OCI-LY7 (cell line): ENCODE measurements around the gene GRID1. TPM values are rescaled to one million over a fixed set of nuclear protein-coding genes. Genes with fewer than 3 reads are reported as not detected.

Experiments used
- BruUV-seq: library from RNA; stranded (reverse); fragments of 400-500 nt; replicated peaks from 2 replicates; lab custom pipeline; 2021; lab: Mats Ljungman, UMichigan
- CTCF ChIA-PET: fragments of 300-600 bp; sonication (Branson Sonifier 250); formaldehyde crosslinking; loops from one replicate; lab custom pipeline; 2022; ENCODE audit warnings: antibody characterized with exemption; ENCODE audit not compliant: unreplicated experiment; lab: Charles Lee
- POLR2A ChIA-PET: fragments of 300-600 bp; sonication (Branson Sonifier 250); formaldehyde crosslinking; loops from one replicate; lab custom pipeline; 2022; ENCODE audit warnings: antibody characterized with exemption; lab: Charles Lee
- DNase-seq: peaks from one replicate; pipeline ENCODE4 v3.0.0-alpha.2; 2015; ENCODE audit warnings: low spot score
- H2AFZ ChIP-seq: fragments of 200-600 bp; sonication (generic), shearing (Covaris generic); 2 replicates; pipeline ENCODE4 v1.6.1; 2014; ENCODE audit warnings: mild to moderate bottlenecking, antibody characterized with exemption, low read length, moderate library complexity
- H3K27ac ChIP-seq: fragments of 200-600 bp; sonication (generic); 2 replicates; pipeline ENCODE4 v1.5.1; 2014; ENCODE audit warnings: mixed run types, low read depth, mild to moderate bottlenecking, moderate library complexity, low read length, inconsistent platforms; ENCODE audit not compliant: poor library complexity, severe bottlenecking
- H3K36me3 ChIP-seq: fragments of 200-600 bp; sonication (generic); 2 replicates; pipeline ENCODE4 v1.6.1; 2014; ENCODE audit warnings: mild to moderate bottlenecking, antibody characterized with exemption, low read length, moderate library complexity, mixed read lengths; ENCODE audit not compliant: insufficient read depth
- H3K4me1 ChIP-seq: fragments of 200-600 bp; sonication (generic); 2 replicates; pipeline ENCODE4 v1.5.1; 2014; ENCODE audit warnings: mild to moderate bottlenecking, low read length; ENCODE audit not compliant: insufficient read depth, poor library complexity, severe bottlenecking
- H3K4me2 ChIP-seq: fragments of 200-600 bp; sonication (generic); 2 replicates; pipeline ENCODE4 v1.6.1; 2014; ENCODE audit warnings: mild to moderate bottlenecking, low read length
- H3K4me3 ChIP-seq: fragments of 200-600 bp; sonication (generic); 2 replicates; pipeline ENCODE4 v1.5.1; 2014; ENCODE audit warnings: mild to moderate bottlenecking, low read depth, low read length; ENCODE audit not compliant: poor library complexity, severe bottlenecking
- H3K79me2 ChIP-seq: fragments of 200-600 bp; sonication (generic); 2 replicates; pipeline ENCODE4 v1.6.1; 2016; ENCODE audit warnings: low read depth, mild to moderate bottlenecking, low read length, moderate library complexity, mixed read lengths; ENCODE audit not compliant: insufficient read depth
- H3K9me2 ChIP-seq: fragments of 200-600 bp; sonication (generic); 2 replicates; pipeline ENCODE4 v1.6.1; 2016; ENCODE audit warnings: mild to moderate bottlenecking, low read length, mixed read lengths; ENCODE audit not compliant: insufficient read depth
- H3K9me3 ChIP-seq: fragments of 200-600 bp; sonication (generic); 2 replicates; pipeline ENCODE4 v1.6.1; 2014; ENCODE audit warnings: mild to moderate bottlenecking, mixed run types, low read length, mixed read lengths
- H4K20me1 ChIP-seq: fragments of 200-600 bp; sonication (generic); 2 replicates; pipeline ENCODE4 v1.6.1; 2014; ENCODE audit warnings: mild to moderate bottlenecking, antibody characterized with exemption, low read length, moderate library complexity, mixed read lengths; ENCODE audit not compliant: insufficient read depth
- CTCF ChIP-seq: fragments of 200-600 bp; sonication (generic); conservative IDR thresholded peaks from 2 replicates; pipeline ENCODE4 v1.5.1; 2014; ENCODE audit warnings: mild to moderate bottlenecking, antibody characterized with exemption, low read length, moderate library complexity, mixed read lengths
- EZH2phosphoT487 ChIP-seq: fragments of 200-600 bp; sonication (generic); IDR thresholded peaks from 2 replicates; pipeline ENCODE4 v1.6.1; 2018; ENCODE audit warnings: low read depth, borderline replicate concordance, mild to moderate bottlenecking, mixed run types, antibody characterized with exemption, low read length, moderate library complexity, mixed read lengths
- intact Hi-C: fragments of 100-400 bp; cut with micrococcal nuclease; formaldehyde crosslinking; loops from one replicate; pipeline ENCODE4 v1.10.0; 2022; ENCODE audit not compliant: unreplicated experiment
- total RNA-seq, 2 experiments: library from RNA; depleted of rRNA in 1 of 2; stranded (reverse); fragments of >200 nt in 1 of 2; shearing (Covaris generic) in 1 of 2; gene quantifications; 2 replicates each; pipeline ENCODE4 v1.2.3, GENCODE V29; 2014 to 2022

The GRID1 gene
- total RNA-seq, 2 experiments from 2014 or later, result 1.6 to 3.7 TPM

GRCh38 chr10:86299562-86299961 lies 67.0 kb downstream of the GRID1 start:
- Histone ChIP-seq H3K9me3 (no peaks in the 10 kb centered on the region), H2AFZ (no peak overlapping the region), H3K4me1 (no peaks in the 10 kb centered on the region), H3K79me2 (no peaks in the 10 kb centered on the region), H3K4me3 (no peak overlapping the region), H4K20me1 (no peaks in the 10 kb centered on the region), H3K9me2 (no peaks in the 10 kb centered on the region), H3K27ac (no peak overlapping the region), H3K4me2 (no peak overlapping the region), H3K36me3 (no peaks in the 10 kb centered on the region)
- ChIA-PET CTCF (interaction anchor here (0.6 kb wide), 1 partner anchor 280 kb away, joined by 3 read pairs; no protein-coding TSS in a partner anchor), POLR2A (interaction anchor here (0.7 kb wide), 1 partner anchor 292 kb away, joined by 4 read pairs; no protein-coding TSS in a partner anchor)
- BruUV-seq, result no TSS peak
- intact Hi-C loops, result no loop called here
- DNase-seq, result no peak
- no peak for TF ChIP-seq CTCF
- TF ChIP-seq EZH2phosphoT487, result no peak

GRCh38 chr10:86298501-86299001 lies 68.0 kb downstream of the GRID1 start:
- CTCF ChIA-PET, result interaction anchor here (0.6 kb wide), 1 partner anchor 281 kb away, joined by 3 read pairs; no protein-coding TSS in a partner anchor
- BruUV-seq, result no TSS peak
- DNase-seq, result no peak
- Histone ChIP-seq H3K36me3 (no peaks in the 10 kb centered on the region), H3K9me3 (no peaks in the 10 kb centered on the region), H3K27ac (no peak overlapping the region), H3K4me2 (no peak overlapping the region), H4K20me1 (no peaks in the 10 kb centered on the region), H3K4me1 (no peaks in the 10 kb centered on the region), H3K79me2 (no peaks in the 10 kb centered on the region), H2AFZ (no peak overlapping the region), H3K9me2 (no peaks in the 10 kb centered on the region), H3K4me3 (no peak overlapping the region)
- intact Hi-C loops, result no loop called here
- no peak for TF ChIP-seq EZH2phosphoT487
- no peak for TF ChIP-seq CTCF
- POLR2A ChIA-PET, result interaction anchor here (1.0 kb wide), 1 partner anchor 11 kb away, joined by 5 read pairs; no protein-coding TSS in a partner anchor

GRCh38 chr10:86295791-86296190 lies 70.8 kb downstream of the GRID1 start:
- Histone ChIP-seq H3K27ac (no peak overlapping the region), H4K20me1 (no peaks in the 10 kb centered on the region), H3K4me2 (no peak overlapping the region), H2AFZ (no peak overlapping the region), H3K36me3 (no peaks in the 10 kb centered on the region), H3K4me3 (no peak overlapping the region), H3K9me2 (no peaks in the 10 kb centered on the region), H3K79me2 (no peaks in the 10 kb centered on the region), H3K9me3 (no peaks in the 10 kb centered on the region), H3K4me1 (no peaks in the 10 kb centered on the region)
- POLR2A ChIA-PET, result interaction anchor here (0.6 kb wide), 2 partner anchors 43 to 96 kb away, joined by 3 to 4 read pairs; no protein-coding TSS in a partner anchor
- TF ChIP-seq EZH2phosphoT487 (no peak), CTCF (no peak)
- DNase-seq, result no peak
- BruUV-seq, result no TSS peak
- intact Hi-C loops, result no loop called here
- CTCF ChIA-PET, result no interaction called here
